ENCODE data around the gene ITGAV.

Gene ITGAV

GRCh38 chr2:186687807-186688211 is 98.0 kb downstream of the ITGAV start:
- DNase-seq = no peak

GRCh38 chr2:186688813-186689212 is 99.0 kb downstream of the ITGAV start:
- DNase-seq = no peak

- no peak for DNase-seq
These were observed 100.9 kb downstream of the ITGAV start for GRCh38 chr2:186690786-186691185.

GRCh38 chr2:186691231-186691630 is 101.4 kb downstream of the ITGAV start:
- no peak for DNase-seq

GRCh38 chr2:186691900-186692299 is 102.0 kb downstream of the ITGAV start:
- DNase-seq = no peak

GRCh38 chr2:186693446-186693832 is 103.6 kb downstream of the ITGAV start:
- DNase-seq = no peak

DNA sequence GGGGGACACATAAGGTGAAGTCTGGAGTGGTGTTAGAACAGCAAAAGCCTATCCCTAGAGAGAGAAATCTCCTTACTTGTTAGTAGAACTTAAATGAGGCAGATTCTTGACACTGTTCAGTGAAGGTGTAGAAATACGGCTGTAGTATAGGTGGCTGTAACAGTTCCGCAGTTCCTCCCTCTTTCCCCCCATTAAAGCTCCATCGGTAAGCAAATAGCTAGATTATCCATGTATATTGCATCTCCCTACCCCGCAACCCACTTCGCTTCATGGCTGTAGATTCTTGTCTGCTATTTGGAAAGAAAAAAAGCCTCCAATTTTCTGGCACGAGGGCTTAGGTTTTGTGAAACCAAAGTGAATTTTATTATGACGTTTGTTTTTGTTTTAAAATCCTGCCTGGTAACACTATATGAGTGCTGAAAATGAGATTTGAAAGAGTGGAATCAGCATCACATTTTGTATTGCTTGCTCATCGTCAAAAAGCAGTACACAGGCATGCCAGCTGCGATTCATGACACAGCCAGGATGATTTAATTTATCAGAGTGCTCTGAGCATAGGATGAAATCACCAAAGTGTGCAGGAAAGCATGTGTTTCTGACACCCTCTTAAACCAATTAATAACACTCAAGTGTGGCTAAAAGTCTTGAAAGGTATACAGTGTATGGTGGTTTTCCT is 105.4 kb downstream of the ITGAV start:
- DNase-seq = no peak

GRCh38 chr2:186696290-186696689 is 106.4 kb downstream of the ITGAV start:
- DNase-seq = no peak

DNA sequence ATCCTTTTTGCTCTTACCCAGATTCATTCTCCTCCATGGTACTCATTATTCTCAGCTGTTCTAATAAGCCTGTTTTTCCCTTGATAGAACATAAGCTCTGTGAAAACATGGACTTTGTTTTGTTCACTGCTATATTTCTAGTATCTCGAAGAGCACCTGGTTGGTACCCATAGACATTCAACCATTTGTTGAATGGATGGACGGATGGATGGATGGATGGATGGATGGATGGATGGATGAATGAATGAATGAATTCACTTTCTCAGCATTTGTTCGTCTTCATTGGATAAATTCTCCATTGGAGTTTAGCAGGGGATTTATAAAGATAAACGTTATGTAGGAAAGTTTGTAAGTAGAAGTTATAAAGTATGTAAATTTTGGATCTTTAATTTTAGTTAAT is 106.9 kb downstream of the ITGAV start:
- DNase-seq = no peak

- DNase-seq = no peak
These were observed 107.7 kb downstream of the ITGAV start for GRCh38 chr2:186697536-186697935.

- DNase-seq = no peak
These were observed 109.9 kb downstream of the ITGAV start for GRCh38 chr2:186699742-186700141.

GRCh38 chr2:186702006-186702405 is 112.2 kb downstream of the ITGAV start:
- DNase-seq = no peak

GRCh38 chr2:186702501-186702900 is 112.6 kb downstream of the ITGAV start:
- DNase-seq = no peak

DNA sequence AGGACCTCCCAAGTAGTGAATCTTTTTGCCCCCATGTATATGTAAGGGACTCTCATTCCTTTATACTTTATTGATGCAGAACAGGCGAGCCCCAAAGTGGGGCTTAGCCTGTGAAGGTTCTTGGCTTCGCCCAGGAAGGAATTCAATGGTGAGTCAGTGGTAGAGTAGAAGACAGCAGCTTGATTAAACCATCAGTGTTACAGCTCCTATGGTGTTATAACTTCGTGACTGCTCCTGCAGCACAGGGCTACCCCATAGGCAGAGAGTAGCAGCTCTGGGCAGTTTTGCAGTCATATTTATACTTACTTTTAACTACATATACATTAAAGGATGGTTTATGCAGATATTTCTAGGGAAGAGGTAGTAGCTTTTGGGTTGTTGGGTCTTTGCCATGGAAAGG is 115.0 kb downstream of the ITGAV start:
- no peak for DNase-seq

GRCh38 chr2:186709529-186710450 is 119.9 kb downstream of the ITGAV start:
- no peak for DNase-seq

GRCh38 chr2:186713691-186714090 is 123.8 kb downstream of the ITGAV start:
- DNase-seq = no peak

DNA sequence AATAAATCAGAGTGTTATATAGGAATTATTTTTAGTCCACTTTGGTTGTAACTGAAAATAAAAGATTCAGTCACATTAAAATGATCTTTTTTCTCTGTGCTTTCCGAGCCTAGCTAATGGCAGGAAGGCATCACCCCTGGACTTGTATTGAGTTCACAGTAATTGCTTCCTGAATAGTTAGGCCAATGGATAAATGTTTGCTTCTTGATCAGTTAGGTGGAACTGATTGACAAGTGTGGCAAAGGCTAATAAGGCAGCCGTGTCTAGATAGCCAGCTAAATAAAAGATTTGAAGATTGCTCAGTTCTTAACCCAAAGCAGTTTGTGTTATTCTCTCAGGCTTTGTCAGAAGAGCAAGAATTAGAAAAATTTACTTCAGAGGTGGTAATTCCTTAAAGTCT is 124.8 kb downstream of the ITGAV start:
- no peak for DNase-seq

DNA sequence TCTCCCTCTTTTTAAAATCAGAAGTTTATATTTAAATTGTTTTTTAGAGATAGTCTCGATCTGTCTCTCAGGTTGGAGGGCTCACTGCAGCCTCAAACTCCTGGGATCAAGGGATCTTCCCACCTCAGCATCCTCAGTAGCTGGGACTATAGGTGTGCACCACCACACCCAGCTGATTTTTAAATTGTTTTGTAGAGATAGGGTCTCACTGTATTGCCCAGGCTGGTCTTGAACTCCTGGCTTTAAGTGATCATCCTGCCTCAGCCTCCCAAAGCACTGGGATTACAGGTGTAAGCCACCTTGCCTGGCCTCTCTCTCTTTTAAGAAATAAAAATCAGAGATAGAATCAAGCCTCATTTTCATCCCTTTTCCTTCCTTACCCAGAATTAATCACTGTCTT is 126.1 kb downstream of the ITGAV start:
- DNase-seq = no peak

GRCh38 chr2:186716899-186717298 is 127.0 kb downstream of the ITGAV start:
- no peak for DNase-seq

DNA sequence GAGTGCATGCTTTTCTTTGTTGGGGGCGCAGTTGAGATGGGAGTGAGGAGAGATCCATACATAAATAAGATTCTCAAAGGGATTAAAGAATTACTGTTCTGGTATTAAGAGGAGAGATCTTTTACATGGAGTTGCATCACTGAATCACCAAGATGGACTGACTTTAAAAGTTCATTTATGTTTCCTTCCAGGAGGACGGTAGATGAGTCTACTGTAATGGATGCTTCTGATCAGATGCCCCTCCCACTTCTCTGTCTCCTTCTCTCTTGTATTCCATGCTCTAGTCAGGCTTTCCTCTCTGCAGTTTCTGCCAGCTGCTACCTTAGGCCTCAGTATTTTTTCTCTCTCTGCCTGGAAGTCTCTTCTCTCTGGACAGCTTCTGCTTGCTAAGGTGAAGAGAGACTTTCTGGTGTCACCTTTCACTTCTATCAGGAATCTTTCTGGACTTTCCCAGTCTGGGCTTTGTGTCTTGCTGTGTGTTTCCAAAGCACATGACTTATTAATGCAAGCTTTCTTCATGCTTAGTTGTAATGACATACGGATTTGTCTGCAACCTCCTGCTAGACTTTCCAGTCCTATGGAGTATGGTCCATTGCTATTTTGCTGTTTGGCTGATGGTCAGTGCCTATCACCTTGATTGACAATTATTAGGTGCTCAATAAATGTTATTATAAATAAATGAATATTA is 127.6 kb downstream of the ITGAV start:
- no peak for DNase-seq

GRCh38 chr2:186718122-186718521 is 128.3 kb downstream of the ITGAV start:
- no peak for DNase-seq

DNA sequence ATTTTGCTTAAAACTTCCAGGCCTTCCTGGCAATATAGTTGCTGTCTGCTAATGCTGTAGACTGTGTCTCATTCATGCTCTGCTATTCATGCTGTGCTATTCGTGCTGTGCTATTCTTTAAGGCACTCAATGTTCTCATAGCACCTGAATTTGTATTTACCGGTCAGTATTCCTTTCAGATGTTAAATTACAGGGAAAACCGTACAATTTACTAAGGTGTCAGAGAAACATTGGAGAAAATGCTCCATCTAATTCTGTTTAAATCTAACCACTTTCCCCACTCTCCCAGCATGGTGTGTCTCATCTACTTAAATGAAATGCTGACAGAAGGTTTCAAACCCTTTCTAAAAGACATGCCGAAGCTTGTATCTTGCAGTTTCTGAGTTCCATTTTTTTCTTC is 129.0 kb downstream of the ITGAV start:
- no peak for DNase-seq

- DNase-seq = no peak
These were observed 132.1 kb downstream of the ITGAV start for GRCh38 chr2:186721956-186722355.

DNA sequence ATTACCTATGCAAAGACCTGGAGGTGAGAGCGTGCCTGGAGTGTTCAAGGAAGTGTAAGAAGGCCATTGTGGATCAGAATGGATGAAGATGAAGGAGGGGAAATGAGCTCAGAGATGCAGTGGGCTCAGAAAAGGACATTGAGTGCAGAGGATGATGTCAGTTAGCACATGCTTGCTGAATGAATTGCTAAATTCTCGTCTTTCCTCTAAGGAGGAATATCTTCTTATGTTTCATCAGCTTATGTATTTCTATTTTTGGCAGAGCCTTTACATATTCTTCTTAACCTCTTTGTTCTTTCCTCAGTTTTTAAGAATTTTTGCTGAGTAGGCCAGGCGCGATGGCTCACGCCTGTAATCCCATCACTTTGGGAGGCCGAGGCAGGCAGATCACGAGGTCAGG is 134.9 kb downstream of the ITGAV start:
- no peak for DNase-seq

All from stimulated activated CD4-positive, alpha-beta T cell treated with anti-CD3 and anti-CD28 coated beads, Interleukin-12 subunit alpha, Interleukin-12 subunit beta, amount 100 ng/mL, for 4 hours (primary cell).